AML-193 (cell line): ENCODE measurements around the gene PPP4C.
A peak's percentile ranks its signal among the peaks of the same experiment; 100 is the strongest.
"Not testable (repeated sequence)": the region's sequence is repeated elsewhere in the genome, so short reads cannot be mapped to it uniquely, and the experiment has no call there.

ENCODE experiments used
- DNase-seq, 2 experiments: peaks; one replicate each; lab custom pipeline; 2025; lab: John Stamatoyannopoulos, UW

PPP4C gene

DNA sequence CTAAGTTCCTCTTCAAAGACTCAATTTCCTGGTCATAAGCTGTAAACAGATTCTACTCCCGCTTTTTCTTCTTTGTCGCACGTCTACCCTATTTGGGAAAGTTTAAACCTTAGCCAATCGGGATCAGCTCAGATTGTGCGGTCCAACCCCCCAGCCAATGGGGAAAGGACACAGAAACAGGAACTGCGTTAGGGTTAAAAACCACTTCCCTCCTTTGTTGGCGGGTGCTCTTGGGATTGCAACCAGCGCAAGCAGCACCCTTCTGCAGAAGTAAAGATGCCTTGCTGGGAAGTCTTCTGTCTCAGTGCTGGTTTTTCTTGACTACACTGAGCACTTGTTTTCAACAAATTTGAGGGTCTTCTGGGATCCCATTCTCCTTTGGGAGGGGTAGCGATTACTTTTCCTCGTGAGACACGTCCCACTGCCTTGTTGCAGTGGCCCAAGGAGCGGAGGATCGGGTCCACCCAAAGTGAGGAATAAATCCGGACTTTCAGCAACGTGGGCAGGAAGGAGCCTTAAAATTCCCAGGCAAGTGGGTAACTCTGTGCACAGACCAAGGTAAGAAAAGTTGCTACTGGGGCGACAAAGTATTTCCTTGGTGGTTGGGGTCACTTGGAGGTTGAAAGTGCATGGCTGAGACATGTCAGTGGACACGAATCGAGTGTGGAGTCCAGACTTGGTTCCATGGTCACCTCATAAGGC is 21.2 kb downstream of the PPP4C start:
- DNase-seq, result no peak

DNA sequence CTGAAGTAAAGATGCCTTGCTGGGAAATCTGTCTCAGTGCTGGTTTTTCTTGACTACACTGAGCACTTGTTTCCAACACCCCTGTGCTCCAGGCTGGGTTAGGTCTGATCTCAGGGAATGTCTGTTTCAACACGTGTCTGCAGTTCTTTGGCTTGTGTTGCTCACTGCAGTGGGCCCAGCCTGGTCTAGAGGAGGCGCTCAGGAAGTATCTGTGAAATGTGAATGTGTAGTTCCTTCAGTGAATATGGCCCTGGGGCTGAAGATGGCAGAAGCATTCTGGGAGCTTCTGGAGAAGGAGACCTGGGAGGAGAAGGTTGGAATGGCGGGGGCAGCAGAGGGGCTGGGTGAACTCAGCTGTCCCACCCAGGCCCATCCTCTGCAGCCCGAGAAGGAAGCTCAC is 28.3 kb downstream of the PPP4C start:
- no peak for DNase-seq

DNA sequence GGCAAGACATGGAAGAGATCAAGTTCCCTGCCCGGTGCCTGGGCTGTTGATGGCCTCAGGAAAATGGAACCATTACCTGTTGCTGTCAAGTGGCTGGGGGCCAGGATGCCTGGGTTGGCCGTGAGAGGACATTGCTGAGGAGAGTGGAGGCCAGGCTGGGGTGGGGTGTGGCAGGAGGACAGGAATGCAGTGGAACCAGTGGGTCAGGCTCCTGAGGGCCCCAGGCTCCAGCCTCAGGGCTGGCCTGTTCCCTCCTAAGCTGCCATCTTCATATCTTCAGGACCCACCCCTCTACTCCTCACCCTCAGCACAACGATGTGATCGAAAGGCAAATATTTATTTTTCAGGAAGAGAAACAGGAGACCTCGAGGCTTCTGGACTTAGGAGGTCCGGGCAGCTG is 28.7 kb downstream of the PPP4C start:
- DNase-seq, result no peak

DNA sequence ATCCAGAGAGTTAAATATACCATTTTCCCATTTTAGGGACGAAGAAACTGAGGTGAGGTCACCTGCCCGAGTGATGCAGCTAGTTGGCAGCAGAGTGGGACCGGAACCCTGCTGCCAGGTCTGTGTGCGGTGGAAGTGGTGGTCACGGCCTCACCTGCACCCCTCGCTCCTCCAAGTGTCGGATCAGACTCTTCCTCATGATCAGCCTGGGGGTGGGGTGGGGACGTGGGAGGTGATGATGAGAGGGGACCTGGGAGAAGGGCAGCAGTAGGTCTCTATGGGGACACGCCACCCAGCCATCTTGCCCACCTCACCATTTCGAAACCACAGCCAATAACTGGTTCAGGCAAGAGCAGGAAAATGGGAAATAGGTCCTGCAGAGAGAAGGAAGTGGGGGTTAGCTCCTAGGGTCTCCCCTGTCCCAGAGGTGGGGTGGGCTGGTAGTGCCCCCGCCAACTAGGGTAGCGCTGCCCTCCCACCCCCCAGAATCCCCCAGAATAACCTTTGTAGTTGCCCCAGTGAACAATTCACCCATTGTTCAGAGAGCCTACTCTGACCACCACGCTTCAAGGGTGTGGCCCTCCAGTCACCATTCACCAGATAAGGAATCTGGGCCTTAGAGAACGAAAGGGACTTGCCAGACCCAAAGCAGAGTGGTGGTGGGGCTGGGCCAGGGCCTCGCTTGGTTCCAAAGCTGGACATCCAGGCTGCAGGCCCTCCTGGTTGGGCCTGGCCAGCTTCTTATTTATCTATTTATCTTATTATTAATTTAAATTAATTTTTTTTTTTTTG is 32.5 kb downstream of the PPP4C start:
- no peak for DNase-seq

DNA sequence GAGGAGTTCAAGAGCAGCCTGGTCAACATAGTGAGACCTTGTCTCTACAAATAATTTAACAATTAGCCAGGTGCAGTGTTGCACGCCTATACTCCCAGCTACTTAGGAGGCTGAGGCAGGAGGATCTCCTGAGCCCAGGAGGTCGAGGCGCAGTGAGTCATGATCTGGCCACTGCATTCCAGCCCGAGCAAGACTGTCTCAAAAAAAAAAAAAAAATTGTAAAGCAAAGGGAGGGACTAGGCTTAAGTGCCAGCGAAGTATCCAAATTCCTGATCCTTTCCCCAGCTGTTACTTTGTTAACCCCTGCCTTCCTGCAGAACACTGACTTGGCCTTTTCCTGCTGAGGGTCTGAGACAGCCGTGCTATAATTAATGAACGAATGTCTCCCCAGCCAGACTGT is 34.9 kb downstream of the PPP4C start:
- no peak for DNase-seq

DNA sequence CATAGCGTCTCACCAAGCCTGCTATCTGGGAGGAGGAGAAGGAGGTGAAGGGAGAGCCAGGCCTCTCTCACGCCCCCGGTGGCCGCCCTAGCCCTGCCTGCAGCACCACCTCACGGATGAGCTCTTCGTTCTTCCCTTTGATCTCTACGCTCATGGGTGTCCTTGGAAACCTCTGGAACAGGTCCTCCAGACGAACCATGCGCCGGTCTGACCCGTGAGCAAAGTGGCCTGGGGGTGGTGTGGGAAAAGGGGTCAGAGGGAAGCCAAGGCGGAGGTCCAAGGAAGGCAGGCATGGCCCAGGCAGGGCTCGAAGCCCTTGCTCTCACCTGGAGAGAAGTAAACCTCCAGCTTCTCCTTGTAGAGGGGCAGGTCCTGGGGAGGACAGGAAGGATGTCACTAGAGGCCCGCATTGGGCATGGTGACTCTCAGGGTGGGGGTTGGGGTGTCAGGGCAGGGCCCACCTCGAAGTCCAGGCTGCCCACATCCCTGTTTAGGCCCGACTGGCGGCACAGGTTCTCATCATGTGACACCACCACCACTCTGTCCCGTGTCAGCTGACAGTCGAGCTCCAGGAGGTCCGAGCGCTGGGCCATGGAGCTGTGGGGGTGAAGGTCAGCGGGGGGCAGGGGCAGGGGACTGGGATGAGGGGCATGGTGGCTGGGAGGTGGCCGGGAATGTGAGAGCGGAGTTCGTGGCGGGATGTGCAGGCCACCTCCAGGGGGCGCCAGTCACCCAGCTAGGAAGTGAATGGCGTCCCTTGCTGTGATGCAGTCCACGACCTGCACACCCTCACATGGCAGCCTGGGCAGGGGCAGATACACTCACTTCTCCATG is 36.6 kb downstream of the PPP4C start:
- peak in 1 of 2 experiments; percentile 16 for DNase-seq

DNA sequence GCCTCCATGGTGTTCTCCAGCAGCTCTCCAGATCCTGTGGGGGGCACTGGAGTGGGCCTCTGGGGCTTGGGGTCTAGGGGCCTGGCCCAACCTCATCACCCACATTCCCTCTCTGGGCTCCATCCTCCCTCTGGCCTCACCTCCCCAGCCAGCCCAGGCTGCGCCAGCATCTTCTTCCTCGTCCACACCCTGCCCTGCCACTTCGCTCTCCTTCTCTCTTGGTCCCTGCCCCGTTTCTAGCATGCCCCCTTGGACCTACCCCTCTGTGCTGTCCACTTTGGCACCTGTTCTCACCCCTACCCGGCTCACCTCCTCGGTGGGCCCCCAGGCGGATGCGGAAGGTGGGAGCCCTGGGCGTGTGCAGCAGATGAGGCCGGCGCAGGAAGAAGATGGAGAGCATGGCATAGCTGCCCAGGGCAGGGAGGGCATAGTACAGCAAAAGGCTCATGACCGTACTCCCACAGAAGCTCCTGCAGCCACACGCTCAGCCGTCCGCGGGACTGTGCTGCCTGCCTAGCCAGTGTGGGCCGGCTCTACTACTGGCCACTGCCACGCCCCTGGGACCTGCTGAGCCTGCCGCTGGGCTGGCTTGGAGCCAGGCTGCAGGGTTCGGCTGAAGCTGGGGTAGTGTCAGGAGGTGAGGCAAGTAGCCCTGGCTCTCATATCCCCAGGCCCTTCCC is 37.4 kb downstream of the PPP4C start, which contains the start of gene GDPD3:
Gene GDPD3 (minus strand): TSS at position 507 of the 680 bp plus-strand sequence. CDS start 59 bp downstream, at position 448.
- no peak for DNase-seq

DNA sequence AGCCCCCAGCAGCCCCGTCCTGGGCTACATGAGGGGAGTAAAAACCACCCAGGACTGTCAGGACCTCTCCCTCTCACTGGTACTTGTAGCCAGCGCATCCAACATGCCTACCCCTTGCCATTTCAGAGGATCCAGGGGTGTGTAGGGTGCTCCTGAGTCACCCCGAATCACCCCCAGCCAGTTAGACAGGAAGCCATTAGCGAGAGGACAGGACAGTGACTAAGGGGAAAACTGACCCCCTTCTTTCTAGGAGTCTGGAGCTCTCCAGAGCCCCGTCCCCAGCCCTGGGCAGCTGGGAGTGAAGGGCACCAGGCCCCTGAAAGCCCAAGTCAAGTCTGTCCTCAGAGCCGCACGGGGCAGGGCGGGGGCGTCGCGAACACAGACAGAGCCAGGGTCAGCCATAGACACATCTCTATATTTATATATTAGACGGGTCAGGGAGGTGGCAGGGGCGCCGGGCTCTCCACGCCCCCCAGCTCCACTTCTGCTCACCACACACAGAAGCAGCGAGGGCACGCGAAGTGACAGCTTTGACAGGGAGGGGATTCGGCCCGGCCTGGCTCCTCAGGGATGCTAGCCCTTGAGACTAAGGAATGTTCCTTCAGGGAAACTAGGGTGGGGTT is 38.0 kb downstream of the PPP4C start:
- DNase-seq, result no peak

DNA sequence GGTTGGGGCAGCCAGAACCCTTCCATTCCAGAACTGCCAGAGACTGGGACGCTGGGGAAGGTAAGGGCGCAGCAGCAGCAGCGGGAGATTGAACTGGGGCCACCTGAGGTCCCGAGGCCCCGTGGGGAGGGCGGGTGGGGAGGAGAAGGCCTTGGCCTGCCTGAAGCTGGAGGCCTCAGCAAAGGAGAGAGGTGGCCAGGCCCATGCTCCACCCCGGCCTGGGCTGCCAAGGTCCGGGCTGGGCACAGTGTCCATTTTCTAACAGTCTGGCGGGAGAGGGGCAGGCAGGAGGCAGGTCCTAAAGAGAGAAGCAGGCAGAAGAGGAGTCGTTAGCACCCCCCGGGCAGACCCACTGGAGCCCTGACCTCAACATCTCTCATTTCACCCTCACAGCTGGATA is 38.6 kb downstream of the PPP4C start:
- DNase-seq, result no peak

DNA sequence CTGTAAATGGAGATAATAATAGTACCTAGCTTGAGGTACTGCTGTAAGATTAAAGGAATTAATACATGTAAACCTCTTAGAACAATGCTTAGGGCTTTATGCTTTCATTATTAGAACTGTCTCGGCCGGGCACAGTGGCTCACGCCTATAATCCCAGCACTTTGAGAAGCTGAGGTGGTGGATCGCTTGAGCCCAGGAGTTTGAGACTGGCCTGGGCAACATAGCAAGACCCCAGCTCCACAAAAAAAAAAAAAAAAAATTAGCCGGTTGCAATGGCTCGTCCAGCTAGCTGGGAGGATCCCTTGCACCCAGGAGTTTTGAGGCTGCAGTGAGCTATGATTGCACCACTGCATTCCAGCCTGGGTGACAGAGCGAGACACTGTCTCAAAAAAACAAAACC is 39.0 kb downstream of the PPP4C start:
- DNase-seq, result not testable (repeated sequence)

DNA sequence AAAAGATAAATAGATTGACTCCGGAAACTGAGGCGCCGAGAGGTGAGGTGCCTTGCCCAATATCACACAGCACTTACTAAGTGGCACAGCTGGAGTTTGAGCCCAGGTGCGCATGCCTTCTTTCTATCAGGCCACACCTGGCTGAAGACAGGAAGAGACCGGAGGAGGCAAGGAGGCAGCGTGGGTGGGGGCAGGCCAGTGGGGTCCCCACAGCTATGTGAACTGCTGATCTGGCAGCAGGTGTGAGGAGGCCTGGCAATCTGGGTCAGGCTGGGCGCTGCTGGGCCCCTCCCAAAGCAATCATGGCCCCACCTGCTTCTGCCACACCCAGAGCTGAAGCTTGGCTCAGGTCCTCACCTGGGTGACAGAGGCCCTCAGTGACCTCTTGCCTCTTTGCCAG is 39.4 kb downstream of the PPP4C start:
- no peak for DNase-seq

DNA sequence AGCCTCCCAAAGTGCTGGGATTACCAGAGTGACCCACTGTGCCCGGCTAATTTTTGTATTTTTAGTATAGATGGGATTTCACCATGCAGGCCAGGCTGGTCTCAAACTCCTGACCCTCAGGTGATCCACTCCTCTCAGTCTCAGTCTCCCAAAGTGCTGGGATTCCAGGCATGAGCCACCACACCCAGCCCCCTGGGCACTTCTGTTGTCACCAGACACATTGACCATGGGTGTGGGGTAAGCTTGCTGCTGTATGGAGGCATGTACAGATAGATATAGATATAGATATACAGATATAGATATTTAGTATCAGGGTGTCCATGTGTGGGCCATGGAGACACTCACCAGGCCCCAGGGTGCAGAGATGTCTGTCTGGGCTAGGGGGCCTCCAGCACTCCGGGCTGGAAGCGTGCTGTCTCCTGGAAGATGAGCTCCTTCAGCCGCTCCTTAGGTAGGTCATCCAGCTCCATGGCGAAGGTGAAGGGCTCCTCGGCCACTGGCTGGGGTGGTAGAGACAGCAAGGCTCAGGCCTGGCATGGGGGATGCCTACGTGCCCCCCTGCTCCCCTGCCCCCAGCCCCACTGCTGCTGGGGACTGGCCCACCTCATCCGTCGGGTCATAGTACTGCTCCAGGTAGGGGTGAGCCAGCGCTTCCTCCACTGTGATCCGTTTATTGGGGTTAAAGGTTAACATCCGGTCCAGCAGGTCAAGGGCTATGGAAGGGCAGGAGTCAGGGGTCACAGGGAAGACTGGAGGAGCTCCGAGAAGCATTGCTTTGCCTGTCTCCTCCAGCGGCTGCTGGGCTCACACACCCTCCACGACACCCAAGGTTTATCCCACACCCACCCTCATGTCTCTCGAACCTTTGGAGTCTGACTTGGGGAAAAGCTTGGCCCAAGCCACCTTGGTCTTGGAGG is 40.8 kb downstream of the PPP4C start:
- DNase-seq, result no peak

DNA sequence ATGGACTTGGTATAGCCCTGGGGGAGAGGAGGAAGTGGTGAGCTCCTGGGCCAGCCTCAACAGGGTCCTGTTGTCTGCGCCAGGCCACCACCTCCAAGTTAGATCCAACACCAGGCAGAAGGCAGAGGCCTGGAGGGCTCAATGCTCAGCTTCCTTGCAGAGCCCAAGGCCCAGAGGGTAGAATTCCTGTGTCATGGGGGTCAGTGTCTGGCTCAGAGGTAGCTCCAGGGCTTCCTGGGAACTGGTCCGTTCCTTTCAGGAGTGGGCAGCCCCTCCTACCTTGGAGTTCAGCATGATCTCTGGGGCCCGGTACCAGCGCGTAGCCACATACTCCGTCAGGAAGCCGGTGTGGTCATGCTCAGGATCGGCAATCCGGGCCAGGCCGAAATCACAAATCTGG is 42.0 kb downstream of the PPP4C start:
- no peak for DNase-seq

DNA sequence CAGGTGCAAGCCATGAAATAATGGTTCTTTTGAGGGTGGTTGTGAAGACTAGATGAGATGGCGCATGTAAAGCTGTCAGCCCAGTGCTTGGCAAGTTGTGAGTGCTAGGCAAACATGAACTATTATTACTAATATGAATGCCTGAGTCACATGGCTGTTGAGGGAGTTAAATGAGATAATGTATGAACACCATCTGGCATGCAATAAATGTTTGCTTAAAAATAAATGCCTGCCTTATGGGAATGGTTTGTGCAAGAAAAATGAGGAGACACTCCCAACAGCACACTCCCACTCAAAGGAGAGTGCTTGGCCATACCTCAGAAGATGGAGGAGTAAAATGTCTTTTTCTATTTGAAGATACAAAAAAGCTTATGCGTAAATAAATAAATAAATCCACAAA is 43.6 kb downstream of the PPP4C start:
- DNase-seq, result no peak

DNA sequence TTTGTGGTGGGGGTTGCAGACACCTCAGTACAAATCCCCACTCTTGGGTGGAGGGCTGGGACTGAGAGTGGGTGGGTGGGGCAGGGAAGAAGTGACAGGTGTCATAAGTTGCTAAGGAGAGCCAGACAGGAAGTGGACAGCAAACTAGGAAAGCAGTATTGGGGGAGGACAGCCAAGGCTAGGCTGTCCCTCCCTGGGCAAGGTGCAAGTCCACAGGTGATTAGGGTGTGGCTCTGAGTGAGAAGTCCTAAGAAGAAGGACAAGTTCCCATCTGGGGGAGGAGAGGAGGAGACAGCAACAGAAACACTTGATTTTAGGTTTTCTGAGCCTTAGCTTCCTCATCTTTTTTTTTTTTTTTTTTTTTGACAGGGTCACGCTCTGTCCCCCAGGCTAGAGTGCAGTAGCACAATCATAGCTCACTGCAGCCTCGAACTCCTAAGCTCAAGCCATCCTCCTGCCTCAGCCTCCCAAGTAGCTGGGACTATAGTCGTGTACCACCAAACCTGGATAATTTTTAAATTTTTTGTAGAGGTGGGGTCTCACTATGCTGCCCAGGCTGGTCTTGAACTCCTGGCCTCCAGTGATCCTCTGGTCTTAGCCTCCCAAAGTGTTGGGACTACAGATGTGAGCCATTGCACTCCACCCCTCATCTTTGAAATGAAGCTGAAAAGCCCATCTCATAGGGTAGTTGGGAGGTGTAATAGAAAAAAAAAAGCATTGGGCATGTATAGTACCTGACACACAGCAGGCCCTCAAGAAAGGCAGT is 44.7 kb downstream of the PPP4C start:
- DNase-seq, result no peak

DNA sequence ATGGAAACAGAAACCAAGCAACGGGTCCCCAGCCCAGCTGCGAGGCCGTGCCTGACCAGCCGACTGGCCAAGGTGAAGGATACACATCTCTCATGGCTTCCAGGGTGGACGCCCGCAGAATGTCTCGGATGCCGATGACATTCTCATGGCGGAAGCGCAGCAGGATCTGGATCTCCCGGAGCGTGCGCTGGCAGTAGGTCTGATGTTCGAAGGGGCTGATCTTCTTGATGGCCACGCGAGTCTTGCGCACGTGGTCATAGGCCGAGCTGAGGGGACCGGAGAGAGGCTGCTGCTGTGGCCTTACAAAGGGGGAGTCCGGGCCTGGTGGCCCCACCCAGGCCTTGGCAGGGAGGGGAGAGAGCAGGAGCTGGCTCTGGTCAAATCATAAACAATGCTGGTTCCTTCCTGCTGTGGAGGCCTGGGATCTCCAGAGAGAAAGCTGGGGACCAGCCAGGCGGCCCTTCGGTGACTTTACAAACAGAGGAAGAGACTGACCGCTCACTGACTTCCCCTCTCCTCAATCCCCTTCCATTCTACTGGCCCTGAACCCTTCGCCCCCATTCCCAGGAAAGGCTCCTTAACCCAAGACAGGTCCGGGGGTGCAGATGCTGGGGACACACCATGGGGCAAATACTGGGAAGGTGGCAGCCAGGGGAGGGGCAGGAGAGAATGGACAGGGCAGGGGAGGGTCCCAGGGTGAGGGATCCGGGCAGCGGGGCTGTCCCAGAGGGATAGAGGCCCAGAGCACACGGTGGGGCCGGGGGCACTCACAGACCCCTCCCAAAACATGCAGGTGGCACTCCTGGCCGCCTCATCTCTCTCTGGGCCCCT is 46.2 kb downstream of the PPP4C start:
- DNase-seq, result no peak

DNA sequence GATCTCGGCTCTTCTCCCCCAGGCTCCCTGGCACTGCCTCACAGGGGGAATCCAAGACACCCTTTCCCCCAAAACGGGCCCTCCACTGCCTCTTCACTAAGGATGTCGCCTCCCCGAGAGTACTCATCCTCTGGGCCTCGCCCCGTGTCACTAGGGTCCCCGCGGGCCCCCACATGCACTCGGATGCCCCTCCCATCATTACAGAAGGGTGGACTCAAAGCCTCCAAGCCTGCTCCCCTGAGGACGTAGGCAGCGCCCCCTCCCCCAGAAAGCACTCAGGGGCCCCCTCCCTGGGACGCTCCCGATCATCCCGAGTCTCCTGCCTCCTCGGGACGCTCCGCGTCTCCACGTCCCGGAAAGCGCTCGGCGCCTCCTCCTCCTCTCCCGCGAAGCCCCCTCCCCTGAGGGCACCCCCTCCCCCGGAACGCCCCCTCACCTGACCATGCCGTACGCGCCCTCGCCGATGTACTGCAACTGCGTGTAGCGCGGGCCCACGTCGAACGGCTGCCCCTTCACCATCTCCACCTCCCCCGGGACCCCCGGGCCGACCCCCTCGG is 46.9 kb downstream of the PPP4C start:
- DNase-seq, result no peak

DNA sequence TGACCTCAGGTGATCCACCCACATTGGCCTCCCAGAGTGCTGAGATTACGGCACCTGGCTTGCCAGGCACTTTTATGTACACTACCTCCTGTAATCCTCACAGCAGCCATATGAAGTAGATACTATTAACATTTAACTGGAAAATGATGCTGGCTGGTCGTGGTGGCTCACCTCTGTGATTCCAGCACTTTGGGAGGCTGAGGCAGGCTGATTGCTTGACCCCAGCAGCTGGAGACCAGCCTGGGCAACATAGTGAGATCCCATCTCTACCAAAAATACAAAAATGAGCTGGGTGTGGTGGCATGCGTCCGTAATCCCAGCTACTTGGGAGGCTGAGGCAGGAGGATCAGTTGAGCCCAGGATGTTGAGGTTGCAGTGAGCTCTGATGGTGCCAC is 49.2 kb downstream of the PPP4C start:
- DNase-seq, result no peak
